HG03108 (cell line): Measurements from ENCODE around the gene GRM2.

Source experiments
- ATAC-seq: cut with Tn5 transposase; IDR thresholded peaks from one replicate; pipeline ENCODE4 v1.9.1; 2021; ENCODE audit warnings: moderate library complexity; ENCODE audit not compliant: unreplicated experiment

GRM2 gene

GRCh38 chr3:51680196-51680595 lies 26.7 kb upstream of the GRM2 start:
- no peak for ATAC-seq

GRCh38 chr3:51680663-51681230 lies 26.1 kb upstream of the GRM2 start:
- no peak for ATAC-seq

- ATAC-seq: no peak
Observed at GRCh38 chr3:51681453-51681852, 25.4 kb upstream of the GRM2 start.

DNA sequence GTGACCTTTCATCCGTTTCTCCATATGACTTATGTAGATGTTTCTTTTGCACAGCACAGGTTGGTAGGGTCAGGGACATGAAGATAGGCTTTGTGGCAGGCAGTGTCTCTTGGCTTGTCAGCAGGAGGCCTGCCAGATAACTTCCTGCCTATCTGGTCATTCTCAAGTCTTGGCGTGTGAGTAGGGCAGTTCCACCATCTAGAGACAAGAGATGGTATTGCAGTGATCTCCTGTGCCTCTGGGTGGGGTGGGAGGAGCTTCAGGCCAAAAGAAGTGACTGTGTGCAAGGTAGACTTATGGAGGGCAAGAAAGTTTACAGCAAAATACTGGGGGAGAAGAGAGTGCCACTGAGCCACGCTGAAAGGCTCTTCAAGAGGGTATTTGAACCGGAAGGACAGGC lies 24.8 kb upstream of the GRM2 start:
- ATAC-seq: peak; percentile 68

DNA sequence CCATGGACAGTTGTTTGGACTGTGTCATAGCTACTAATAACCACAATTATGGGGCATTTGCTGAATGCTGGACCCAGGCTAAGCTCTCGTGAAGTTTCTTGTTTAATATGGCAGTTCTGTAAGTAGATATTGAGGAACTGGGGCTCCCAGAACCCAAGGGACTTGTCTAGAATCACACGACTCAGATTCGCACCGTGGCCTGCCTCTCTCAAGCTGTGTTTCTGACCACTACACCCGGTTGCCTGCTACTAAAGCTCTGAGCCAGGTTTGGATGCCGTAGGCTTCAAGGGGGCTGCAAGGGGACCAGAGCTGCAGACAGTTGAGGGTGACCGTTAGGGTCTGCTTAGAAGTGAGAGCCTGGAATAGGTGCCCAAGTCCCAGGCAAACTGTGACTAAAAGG lies 24.3 kb upstream of the GRM2 start:
- ATAC-seq: no peak

DNA sequence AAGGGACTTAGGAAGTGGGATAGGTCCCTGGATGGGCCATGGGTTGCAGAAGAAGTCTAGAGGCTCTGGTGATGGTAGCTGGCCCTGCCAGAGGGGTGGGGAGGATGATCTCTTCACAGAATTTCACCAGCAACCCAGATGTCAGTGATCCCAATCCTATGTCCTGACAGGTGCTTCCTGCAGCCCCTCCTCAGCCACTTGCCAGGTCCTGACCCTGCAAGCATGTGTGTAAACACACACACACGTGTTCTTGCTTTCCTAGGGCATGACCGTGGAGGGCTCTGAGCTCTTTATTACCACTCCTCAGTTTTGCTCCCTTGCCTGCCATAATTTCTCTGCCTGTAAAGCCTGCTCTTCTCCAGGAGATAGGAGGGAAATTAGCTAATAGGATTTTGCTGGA lies 23.3 kb upstream of the GRM2 start:
- ATAC-seq: no peak

DNA sequence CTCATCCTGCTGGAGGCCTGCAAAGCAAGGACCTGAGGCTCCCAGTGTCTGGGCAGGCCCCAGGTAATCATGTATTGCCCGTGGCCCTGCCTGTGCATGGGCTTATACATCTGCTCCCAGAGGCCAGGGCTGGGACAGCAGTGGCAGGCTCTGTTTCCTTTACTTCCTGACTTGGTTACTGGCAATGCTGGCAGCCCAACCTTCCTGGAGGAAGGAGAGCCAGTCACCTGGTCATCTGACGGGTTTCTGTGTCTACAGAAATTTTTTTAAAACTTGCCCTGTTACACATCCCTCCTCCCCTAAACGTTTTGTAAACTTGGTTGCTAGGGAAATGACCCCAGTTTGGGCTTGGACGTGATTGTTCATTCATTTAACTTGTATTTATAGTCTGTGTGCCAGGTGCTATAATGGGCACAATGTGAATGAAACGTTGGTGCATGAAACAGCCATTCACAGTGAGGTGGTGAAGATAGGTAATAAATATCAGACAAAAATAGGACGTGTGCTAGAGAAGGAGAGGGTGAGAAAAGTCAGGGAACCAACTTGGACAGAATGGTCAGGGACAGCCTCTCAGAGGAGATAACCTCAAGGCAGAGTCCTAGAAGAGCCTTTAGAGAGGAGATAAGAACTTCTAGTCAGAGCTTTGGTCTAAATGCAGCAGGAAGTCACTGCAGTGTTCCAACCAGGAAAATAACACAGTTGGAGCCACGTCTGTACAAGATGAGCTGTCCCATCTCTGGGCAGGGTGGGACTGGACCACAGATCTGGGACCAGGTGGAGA lies 21.7 kb upstream of the GRM2 start:
- no peak for ATAC-seq

DNA sequence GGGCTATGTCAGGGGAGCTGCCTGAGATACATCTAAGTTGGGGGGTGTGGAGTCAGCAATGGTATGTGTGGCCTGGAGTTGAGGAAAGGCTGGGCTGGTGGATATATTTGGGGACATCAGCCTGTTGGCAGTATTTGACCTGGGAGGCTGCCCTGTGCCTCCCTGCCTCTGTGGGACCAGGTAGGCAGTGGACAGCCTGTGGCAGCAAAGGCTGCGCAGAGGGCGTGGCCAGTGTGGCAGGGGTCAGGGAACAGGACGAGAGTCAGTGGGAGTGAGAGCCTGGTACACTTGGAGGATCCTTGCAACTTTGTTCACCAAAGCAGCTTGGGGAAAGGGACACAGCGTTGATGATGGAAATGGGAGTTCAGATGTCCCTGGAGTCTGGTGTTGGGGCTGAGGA lies 20.8 kb upstream of the GRM2 start:
- ATAC-seq: no peak

- ATAC-seq: peak; percentile 59
Observed at GRCh38 chr3:51686512-51687215, 20.2 kb upstream of the GRM2 start.

DNA sequence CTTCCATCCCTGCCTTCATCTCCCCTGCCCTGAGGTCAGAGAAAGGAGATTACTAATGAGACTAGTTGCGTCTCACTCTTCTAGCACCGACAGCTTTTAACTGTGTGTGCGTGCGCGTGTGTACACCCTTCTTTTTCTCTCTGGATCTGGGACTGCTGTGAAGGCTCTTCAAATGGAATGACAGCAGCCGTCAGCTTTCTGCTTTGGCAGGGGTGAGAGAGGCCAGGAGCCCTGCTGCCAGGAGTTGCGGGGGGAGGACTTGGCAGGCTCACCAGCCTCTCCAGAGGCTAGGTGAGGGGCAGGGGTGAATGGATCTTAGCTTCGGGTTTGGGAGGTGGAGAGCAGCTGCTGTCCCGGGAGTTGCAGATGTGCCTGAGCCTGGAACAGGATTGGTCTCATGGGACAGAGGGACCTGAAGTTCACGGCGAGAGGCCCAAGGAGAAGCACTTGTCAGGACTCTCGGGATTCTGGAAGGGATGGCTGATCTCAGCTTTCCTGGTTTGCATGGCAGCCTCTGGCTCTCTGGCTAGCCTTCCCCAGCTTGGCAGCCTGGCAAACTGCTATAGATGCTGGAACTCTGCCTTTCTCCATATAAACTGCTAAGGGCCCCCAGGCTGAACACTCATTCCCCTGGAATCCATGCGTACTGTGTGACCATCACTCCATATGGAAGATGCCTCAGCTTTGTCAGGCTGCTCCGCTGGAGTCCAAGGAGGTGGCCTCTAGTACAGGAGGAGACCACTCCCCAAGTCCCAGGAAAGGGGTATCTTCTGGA lies 19.2 kb upstream of the GRM2 start:
- no peak for ATAC-seq

GRCh38 chr3:51688206-51688600 lies 18.7 kb upstream of the GRM2 start:
- no peak for ATAC-seq

- no peak for ATAC-seq
Observed at GRCh38 chr3:51691021-51691420, 15.8 kb upstream of the GRM2 start.

- ATAC-seq: no peak
Observed at GRCh38 chr3:51691949-51692348, 14.9 kb upstream of the GRM2 start.

- no peak for ATAC-seq
Observed at GRCh38 chr3:51692980-51693395, 13.9 kb upstream of the GRM2 start.

GRCh38 chr3:51696954-51697353 lies 9.9 kb upstream of the GRM2 start:
- ATAC-seq: no peak

GRCh38 chr3:51698209-51698608 lies 8.7 kb upstream of the GRM2 start:
- ATAC-seq: no peak

- no peak for ATAC-seq
Observed at GRCh38 chr3:51700403-51700802, 6.5 kb upstream of the GRM2 start.

DNA sequence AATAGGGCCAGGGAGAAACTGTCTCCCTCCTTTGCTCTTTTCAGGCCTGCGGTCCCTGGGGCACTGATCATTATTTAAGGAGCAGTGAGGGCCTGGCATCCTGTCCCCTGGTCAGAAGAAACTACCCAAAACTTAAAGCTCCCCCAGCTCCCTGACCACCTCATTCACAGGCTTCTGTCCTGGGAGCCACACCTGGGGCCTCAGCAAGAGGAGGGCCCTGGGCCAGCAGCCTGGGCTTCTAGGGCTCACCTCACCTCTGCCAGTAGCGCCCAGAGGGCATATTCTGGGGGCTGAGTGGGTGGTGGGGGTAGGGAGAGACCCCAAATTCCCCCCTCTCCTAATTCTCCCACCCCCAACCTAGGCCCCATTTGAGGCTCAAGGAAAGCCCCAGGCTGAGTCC lies 4.7 kb upstream of the GRM2 start:
- no peak for ATAC-seq

DNA sequence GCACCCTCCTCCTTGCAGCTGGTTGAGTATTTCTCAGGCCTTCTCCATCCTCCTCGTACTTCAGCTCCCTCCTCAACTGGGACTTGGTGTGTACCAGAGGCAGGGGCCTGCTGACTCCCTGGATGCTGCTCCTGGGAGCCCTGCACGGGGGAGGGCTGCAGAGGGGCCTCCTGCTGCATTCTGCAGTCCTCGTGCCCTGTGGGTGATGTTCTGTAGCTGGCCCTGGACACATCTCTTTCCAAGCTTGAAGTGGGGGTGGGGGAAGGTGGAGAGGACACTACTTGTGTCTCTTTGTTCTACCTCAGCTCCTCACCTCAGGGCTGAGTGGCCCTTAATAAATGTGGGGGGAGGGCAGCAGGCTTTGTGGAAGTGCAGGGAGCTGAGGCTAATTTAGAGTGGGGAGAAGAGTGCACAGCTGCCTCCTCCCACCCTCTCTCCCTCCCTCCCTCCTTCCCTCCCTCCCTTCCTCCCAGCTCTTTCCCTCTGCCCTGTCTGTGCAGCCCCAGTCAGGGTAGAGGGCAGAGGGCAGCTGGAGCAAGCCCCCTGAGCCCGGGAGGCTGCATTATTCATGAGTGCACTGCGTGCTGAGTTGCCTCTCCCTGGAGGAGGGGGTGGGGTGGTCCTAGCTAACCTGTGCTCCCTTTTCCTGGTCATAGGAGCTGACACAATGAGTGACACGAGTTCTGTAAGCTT lies 3.7 kb upstream of the GRM2 start:
- no peak for ATAC-seq

GRCh38 chr3:51703761-51704510 lies 2.9 kb upstream of the GRM2 start:
- no peak for ATAC-seq
